Activated CD4-positive, alpha-beta T cell treated with anti-CD3 and anti-CD28 coated beads, Interleukin-2, amount 50 U/mL, for 48 hours (primary cell): ENCODE data around the gene FOXQ1.
"Not testable (repeated sequence)": the region's sequence is repeated elsewhere in the genome, so short reads cannot be mapped to it uniquely, and the experiment has no call there.

Source experiments
- DNase-seq, 2 experiments: peaks; one replicate each; pipeline ENCODE4 v3.0.0-alpha.2; 2020

The FOXQ1 gene

DNA sequence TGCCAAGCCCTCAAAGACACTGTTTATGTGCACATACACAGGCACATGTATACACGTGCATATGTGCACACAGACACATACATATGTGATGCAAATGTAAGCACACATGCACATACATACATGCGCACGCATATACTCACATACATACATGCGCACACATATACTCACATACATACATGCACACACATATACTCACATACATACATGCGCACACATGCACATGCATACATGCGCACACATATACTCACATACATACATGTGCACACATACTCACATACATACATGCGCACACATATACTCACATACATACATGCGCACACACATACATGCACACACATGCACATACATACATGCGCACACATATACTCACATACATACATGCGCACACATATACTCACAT lies 20.5 kb upstream of the FOXQ1 start:
- DNase-seq, result no peak

DNA sequence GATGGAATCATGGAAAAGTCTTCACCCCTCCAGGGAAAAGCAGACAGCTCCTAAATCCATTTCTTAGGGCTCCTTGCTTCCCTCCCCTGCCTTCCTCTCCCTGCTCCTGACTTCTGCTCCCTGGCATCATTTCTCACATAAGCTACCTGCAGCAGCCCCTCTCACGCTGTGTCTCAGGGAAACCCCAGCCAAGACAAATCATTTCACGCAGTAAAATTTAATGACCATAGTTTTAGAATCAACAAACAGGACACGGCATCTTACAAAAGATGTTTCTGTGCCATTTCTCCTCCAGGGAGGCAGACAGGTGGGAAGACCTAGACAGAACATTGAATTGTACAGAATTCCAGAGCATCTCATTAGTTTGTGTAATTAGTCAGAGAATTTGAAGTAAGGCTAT lies 16.5 kb upstream of the FOXQ1 start:
- DNase-seq, result no peak

GRCh38 chr6:1296079-1296478 lies 15.8 kb upstream of the FOXQ1 start:
- DNase-seq, result no peak

DNA sequence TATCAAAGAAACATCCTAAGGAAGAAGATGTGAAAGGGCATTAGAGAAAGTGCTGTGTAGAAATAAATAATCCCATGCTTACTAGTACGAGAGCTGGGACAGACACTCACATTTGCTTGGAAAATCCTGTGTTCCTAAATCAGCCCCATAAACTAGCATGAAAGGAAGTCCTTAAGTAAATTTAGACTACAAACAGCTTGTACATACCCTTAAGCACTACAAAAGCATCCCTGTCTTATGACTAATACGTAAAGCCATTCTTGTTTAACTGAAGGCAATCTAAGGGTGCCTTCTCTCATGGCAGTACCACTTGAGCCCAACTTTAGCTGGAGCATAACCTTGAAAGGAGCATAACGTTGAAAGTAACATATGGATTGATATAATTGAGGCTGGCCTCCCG lies 15.4 kb upstream of the FOXQ1 start:
- DNase-seq, result no peak

- no peak for DNase-seq
These were observed 14.2 kb upstream of the FOXQ1 start for GRCh38 chr6:1297746-1298145.

GRCh38 chr6:1298768-1299167 lies 13.1 kb upstream of the FOXQ1 start:
- no peak for DNase-seq

GRCh38 chr6:1306133-1306532 lies 5.8 kb upstream of the FOXQ1 start:
- DNase-seq, result no peak

DNA sequence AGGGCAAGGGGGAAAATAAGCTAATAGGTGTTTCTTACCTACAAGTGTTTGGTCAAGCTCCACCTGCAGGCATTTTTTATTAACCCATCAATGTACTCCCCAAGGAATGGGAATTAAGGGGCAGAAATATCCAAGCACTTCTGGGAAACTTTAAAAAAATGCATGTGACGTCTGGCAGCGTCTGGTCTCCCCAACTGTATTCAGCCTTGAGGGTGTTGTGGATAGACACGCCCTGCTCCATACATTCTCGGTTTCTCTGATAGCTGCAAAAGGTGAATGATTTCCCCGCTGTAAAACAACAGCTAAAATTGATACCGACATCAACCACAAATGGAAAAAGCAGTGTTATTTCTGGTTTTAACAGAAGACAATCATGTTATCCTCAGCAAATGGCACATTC lies 2.5 kb upstream of the FOXQ1 start:
- no peak for DNase-seq

- no peak for DNase-seq
These were observed 1.1 kb upstream of the FOXQ1 start for GRCh38 chr6:1310628-1311399.

DNA sequence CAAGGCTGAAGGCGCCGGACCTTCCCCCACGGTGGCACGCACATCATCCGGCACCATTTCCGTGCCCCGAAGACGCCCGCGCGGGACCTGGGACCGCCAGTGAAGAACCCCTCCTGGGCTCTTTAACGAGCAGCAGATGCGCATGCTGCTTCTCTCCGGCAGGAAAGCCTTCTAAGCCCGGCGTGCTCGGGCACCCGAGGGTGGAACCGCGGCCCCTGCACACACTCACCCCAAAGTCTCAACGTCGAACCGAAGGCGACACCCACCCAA lies 240 bp downstream of the FOXQ1 start:
- DNase-seq, result no peak

DNA sequence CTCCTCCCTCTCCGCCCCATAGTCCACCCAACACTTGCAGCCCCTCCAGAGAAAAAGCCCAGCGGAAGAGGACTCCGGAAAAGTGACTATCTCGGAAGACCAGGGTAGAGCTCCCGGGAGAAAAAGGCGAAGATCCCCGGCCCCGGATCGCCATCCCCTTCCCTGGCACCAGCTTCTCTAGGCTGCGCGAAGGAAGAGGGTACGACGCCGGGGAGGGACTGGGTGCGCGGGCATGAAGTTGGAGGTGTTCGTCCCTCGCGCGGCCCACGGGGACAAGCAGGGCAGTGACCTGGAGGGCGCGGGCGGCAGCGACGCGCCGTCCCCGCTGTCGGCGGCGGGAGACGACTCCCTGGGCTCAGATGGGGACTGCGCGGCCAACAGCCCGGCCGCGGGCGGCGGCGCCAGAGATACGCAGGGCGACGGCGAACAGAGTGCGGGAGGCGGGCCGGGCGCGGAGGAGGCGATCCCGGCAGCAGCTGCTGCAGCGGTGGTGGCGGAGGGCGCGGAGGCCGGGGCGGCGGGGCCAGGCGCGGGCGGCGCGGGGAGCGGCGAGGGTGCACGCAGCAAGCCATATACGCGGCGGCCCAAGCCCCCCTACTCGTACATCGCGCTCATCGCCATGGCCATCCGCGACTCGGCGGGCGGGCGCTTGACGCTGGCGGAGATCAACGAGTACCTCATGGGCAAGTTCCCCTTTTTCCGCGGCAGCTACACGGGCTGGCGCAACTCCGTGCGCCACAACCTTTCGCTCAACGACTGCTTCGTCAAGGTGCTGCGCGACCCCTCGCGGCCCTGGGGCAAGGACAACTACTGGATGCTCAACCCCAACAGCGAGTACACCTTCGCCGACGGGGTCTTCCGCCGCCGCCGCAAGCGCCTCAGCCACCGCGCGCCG lies 822 bp downstream of the FOXQ1 start:
- DNase-seq, result peak; percentile 12 to 14

DNA sequence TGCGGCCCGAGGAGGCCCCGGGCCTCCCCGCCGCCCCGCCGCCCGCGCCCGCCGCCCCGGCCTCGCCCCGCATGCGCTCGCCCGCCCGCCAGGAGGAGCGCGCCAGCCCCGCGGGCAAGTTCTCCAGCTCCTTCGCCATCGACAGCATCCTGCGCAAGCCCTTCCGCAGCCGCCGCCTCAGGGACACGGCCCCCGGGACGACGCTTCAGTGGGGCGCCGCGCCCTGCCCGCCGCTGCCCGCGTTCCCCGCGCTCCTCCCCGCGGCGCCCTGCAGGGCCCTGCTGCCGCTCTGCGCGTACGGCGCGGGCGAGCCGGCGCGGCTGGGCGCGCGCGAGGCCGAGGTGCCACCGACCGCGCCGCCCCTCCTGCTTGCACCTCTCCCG lies 1.5 kb downstream of the FOXQ1 start:
- no peak for DNase-seq

DNA sequence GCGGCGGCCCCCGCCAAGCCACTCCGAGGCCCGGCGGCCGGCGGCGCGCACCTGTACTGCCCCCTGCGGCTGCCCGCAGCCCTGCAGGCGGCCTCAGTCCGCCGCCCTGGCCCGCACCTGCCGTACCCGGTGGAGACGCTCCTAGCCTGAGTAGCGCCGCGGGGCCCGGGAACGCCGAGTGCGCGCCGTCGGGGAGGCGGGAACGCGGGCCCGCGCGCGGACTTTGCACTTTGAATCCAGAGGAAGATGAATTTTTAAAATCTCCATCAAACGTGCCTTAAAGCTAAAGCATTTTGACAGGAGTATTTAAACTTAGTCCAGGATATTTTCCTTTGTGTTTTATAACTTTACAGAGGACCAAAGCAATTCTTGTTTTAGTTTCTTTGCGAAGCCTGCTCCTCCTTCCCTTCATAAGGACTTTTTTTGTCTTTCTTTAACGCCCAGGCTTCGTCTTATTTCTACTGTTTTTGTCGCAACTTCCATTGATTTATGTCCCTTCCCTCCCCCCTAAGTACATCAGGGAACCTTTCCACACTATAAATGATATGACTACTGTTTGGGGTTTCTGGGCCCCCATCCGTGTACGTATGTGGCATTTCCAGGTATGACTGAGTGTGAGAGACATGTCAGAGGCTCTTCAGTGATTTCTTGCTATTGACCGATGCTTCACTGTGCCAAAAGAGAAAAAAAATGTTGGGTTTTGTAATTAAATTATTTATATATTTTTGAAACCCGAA lies 2.0 kb downstream of the FOXQ1 start:
- DNase-seq, result peak; percentile 35 to 36

DNA sequence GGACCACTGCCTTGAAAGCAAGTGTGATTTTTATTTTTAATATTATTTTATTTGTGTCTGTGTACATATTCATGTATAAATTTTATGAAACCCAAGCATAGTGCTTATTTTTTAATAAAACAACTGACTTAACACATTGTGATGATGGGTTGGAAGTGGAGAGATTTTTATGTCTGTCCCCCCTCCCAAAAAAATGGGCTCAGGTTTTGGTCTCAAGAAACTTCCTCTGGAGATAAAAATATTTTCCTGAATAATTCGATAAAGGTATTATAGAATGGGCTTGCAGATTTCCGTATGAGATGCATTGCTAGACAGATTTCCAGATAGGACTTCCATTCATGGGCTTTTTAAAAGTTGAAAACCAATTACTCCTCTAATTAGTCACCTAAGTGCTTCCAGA lies 2.7 kb downstream of the FOXQ1 start:
- no peak for DNase-seq

- no peak for DNase-seq
These were observed 3.3 kb downstream of the FOXQ1 start for GRCh38 chr6:1315201-1315559.

DNA sequence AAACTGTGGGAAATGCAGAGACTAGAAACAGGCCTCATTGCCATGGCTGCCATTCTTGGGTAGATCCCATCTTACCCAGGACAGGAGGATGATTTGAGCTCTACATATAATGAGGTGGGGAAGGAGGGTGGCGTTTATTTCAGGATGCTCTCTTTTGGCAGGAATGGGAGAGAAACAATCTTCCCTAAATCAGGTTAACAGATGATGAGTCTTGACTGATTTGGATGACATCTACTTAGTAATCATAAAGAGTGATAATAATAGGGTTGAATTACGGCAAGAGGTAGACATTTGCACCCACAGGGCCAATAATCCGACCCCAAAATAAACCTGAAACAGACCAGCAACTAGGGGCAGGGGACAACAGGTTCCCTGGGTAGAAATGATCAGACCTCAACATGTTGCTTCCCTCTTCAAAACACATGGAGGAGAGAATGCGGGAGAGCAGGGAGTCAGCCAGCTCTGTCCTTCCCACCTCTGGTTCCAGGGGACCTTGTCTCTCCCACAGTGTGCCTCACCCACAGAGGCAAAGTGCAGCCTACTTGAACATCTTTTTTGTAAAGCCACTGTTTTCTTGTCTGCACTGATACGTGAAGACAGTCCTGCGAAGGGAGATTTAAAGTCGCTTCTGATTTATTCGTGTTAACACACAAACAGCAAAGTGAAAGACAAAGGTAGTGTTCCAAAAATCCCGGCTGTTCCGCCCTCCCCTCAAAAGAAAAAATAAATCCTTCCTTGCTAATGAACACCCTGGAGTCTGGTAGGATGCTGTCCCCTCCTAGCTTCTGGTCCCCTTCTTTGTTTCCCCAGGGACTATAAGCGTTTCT lies 3.9 kb downstream of the FOXQ1 start:
- no peak for DNase-seq

DNA sequence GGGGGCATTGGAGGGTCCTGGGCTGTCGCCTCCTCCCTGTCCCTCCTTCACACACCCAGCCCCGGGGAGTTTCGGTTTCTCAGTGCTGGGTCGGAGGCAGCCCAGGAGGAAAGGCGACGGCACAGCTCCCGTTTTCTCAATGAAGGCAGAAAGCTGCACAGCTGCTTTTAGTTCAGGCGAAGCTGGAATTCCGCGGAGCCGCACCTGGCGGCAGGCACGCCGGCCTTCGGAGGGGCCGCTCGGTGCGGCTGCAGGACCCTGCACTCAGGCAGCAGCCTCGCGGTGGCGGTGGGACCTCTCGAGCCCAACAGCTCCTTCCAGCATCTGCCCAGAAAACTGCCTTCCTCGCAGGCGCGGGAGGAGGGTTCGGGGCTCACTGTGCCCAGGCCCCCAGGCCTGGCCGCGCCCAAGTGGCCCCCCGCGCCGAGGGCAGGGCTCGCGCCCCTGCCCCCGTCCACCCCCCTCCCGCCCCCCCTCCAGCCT lies 4.6 kb downstream of the FOXQ1 start:
- DNase-seq, result no peak

DNA sequence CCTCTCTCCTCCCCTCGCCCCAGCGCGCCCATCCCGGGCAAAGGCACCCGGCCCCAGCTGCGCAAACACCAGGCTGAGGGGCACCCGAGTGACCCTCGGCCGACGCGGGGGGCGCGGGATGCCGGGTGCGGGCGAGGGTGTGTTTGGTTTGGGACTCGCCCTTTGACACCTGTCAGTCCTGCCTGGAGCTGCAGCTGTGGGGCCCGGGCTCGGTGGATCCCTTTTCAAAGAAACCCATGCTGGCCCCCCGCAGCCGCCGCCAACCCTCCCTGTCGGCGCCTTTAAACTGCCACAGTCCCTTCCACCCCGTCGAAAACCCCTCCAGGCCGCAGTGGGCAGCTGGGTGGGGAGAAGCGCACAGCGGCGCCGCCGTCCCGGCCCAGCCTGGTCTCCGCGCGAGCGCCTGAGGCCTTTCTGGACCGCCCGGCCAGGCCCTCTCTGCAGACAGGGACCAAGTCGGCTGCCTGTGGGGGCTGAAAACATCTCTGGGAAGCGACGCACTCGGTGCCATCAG lies 5.5 kb downstream of the FOXQ1 start:
- no peak for DNase-seq

DNA sequence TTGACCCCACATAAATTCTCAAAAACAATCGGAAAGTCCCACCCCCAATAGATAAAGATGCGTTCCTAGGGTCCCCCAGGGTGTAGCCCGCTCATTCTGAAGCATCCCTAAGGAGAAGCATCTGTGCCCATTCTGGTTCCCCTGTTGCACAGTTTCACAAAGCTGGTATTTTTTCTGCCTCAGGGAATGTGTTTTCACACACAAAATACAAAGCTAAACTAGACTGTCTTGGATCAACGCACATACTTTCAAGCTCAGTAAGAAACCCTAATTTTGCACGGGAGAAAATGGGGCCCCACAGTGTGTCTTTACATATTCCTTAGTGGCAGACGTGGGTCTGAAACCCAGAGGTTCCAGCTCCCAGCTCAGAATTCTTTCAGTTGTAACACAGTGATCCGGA lies 6.1 kb downstream of the FOXQ1 start:
- no peak for DNase-seq

GRCh38 chr6:1318584-1318983 lies 6.7 kb downstream of the FOXQ1 start:
- DNase-seq, result not testable (repeated sequence)

- no peak for DNase-seq
These were observed 9.8 kb downstream of the FOXQ1 start for GRCh38 chr6:1321738-1322137.

- DNase-seq, result no peak
These were observed 10.3 kb downstream of the FOXQ1 start for GRCh38 chr6:1322156-1322555.
